Measurements from ENCODE around the gene TAOK1.

GRCh38 chr17:29570521-29570920 is 180.4 kb downstream of the TAOK1 start:
- TF ChIP-seq, protein P1, sequence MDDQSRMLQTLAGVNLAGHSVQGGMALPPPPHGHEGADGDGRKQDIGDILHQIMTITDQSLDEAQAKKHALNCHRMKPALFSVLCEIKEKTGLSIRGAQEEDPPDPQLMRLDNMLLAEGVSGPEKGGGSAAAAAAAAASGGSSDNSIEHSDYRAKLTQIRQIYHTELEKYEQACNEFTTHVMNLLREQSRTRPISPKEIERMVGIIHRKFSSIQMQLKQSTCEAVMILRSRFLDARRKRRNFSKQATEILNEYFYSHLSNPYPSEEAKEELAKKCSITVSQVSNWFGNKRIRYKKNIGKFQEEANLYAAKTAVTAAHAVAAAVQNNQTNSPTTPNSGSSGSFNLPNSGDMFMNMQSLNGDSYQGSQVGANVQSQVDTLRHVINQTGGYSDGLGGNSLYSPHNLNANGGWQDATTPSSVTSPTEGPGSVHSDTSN (CRISPR knock-in tag; IDR thresholded peaks at IDR 0.05): no peak
- TF ChIP-seq CTCF (tag by site-specific recombination; IDR thresholded peaks at IDR 0.05) (no peak), ZBTB1 (tag by site-specific recombination; IDR thresholded peaks at IDR 0.05) (no peak), ZNF449 (tag by site-specific recombination; IDR thresholded peaks at IDR 0.05) (no peak), YY1 (tag by site-specific recombination; IDR thresholded peaks at IDR 0.05) (no peak), ZNF544 (tag by site-specific recombination; IDR thresholded peaks at IDR 0.05) (no peak)

Measured in HEK293 (cell line).